Ectodermal cell (in vitro differentiated cells): Measurements from ENCODE around the gene CDK11A. TPM values are rescaled to one million over a fixed set of nuclear protein-coding genes. Genes with fewer than 3 reads are reported as not detected.
"Not testable (repeated sequence)": the region's sequence is repeated elsewhere in the genome, so short reads cannot be mapped to it uniquely, and the experiment has no call there.

Experiments used
- H3K27ac ChIP-seq: 2 replicates; pipeline ENCODE4 v1.7.0; 2013; ENCODE audit warnings: mild to moderate bottlenecking, low read depth, low read length; ENCODE audit not compliant: insufficient read depth, poor library complexity, severe bottlenecking
- H3K27me3 ChIP-seq: 2 replicates; pipeline ENCODE4 v1.7.0; 2013; ENCODE audit warnings: mild to moderate bottlenecking, low read length; ENCODE audit not compliant: insufficient read depth, control insufficient read depth, poor library complexity, severe bottlenecking
- H3K36me3 ChIP-seq: one replicate; pipeline ENCODE4 v1.7.0; 2013; ENCODE audit warnings: low read length; ENCODE audit not compliant: control insufficient read depth, insufficient read depth
- H3K4me1 ChIP-seq: one replicate; pipeline ENCODE4 v1.7.0; 2013; ENCODE audit warnings: low read length; ENCODE audit not compliant: control insufficient read depth, insufficient read depth
- H3K4me3 ChIP-seq: 2 replicates; pipeline ENCODE4 v1.7.0; 2013; ENCODE audit warnings: low read depth, low read length, control low read depth; ENCODE audit not compliant: insufficient read depth
- H3K9me3 ChIP-seq: 2 replicates; pipeline ENCODE4 v1.7.0; 2013; ENCODE audit warnings: mild to moderate bottlenecking, low read length, moderate library complexity; ENCODE audit not compliant: control insufficient read depth
- WGBS, 2 experiments: methylation state at CpG; one replicate each; pipeline ENCODE4 v1.1.7; 2013; ENCODE audit warnings: missing lambda C conversion rate in 2 of 2; 5-methylcytosine and 5-hydroxymethylcytosine counted together
- polyA plus RNA-seq, 4 experiments: library from polyadenylated mRNA; stranded (reverse); fragments of 50-300 nt; gene quantifications; one replicate each; pipeline ENCODE4 v1.2.3, GENCODE V29; 2013

Gene CDK11A
- polyA plus RNA-seq (2013, experiment 1 of 4), result 46.6 TPM
- polyA plus RNA-seq (2013, experiment 2 of 4), result 40.4 TPM
- 37.0 TPM for polyA plus RNA-seq (2013, experiment 3 of 4)
- 48.1 TPM for polyA plus RNA-seq (2013, experiment 4 of 4)

DNA sequence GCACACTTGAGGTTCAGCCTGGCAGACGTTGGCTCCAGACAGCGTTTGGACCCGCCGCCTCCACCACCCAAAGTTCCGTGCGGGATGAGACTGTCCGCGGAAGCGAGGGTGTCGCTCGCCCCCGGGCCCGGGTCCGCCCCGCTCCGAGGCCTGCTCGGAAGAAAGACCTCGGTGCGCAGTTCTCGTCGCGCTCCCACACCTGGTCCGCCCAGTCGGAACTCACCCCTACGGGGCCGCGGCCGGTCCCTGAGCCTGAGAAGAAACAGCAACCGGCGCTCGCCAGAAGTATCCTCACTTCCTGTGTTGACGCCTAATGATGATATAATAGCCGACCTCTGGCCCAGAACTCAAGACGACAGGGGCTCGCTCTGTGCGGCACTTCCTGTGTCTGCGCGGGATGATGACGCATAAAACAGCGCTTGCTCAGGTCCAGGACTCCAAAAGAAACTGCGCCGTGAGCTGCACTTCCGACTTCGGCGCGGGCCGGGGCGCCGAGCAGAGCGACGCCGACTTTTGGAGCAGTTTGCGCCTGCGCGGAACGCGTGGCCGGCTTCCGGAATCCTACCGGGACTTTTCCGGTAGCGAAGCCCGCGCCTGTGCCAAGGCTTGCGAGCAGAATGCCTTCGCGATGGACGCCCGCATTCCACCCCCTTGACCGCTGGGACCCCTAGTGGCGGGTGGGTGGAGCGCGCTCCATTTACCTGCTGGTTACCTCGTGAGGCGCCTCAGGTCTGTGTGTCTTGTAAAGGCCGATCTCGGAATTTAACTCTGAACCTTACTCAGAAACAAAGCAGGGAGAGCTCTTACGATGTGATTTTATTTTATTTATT lies at the start of gene CDK11A:
Gene CDK11A (minus strand): TSS at position 323 of the 830 bp plus-strand sequence. CDS start 1,539 bp downstream, outside the sequence.
- not testable (repeated sequence) for H3K4me1 ChIP-seq, H3K27me3 ChIP-seq, H3K36me3 ChIP-seq, H3K9me3 ChIP-seq
- 0 to 1% methylated on average over 46 to 48 of the region's 78 CpGs for WGBS, 2 experiments
- Histone ChIP-seq H3K4me3 (peak within 1 kb of the TSS; percentile 64), H3K27ac (peak within 1 kb of the TSS; percentile 89)

DNA sequence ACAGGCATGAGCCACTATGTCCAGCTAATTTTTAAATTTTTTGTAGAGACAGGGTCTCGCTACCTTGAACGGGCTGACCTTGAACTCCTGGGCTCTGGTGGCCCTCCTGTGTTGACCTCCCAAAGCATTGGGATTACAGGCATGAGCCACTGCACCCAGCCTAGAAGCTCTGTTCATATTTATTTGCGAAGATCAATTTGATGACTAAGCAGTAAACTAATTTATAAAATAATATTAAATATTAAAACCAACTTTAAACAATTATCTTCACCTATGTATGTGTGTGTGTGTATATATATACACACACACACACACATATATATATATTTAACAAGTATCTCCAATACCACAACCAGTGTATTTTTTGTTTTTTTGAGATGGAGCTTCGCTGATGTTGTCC lies 49.7 kb upstream of the CDK11A start:
- Histone ChIP-seq H3K4me1 (peaks cover 13% of the 10 kb centered on the region), H3K27ac (no peak overlapping the region), H3K9me3 (peaks cover 2% of the 10 kb centered on the region), H3K27me3 (no peaks in the 10 kb centered on the region), H3K4me3 (no peak overlapping the region), H3K36me3 (peaks cover 9% of the 10 kb centered on the region)
- WGBS, 2 experiments, result 93 to 96% methylated on average over 3 to 4 of the region's 4 CpGs

DNA sequence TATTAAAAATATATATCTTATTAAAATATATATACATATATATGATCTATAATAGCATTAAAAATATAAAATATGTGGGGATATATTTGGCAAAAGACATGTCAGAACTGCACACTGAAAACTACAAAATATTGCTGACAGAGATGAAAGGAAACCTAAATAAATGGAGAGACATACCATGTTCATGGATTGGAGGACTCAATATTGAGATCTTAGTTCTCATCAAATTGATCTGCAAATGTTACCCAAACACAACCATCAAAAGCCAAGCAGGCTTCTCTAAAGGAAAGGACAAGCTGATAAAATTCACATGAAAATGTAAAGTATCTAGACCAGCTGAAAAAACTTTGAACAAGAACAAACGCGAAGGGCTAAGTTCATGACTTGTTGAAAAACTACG lies 46.9 kb upstream of the CDK11A start:
- WGBS, 2 experiments, result 96 to 98% methylated on average over 3 of the region's 3 CpGs
- H3K27ac ChIP-seq, result no peak overlapping the region

DNA sequence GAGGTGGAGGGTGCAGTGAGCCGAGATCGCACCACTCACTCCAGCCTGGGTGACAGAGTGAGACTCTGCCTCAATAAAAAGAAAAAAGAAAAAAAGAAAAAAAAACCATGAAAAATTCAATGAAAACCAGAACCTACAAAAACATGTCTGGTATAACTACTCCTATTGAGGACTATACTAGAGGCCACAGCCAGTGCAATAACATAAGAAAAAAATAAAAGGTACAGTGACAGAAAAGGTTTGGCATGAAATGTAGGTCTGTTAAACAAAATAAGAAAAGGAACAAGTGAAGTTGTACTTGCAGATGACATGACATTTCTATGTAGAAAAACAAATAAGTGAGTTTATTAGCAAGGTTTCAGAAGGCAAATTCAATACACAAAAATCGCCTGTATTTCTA lies 45.9 kb upstream of the CDK11A start:
- Histone ChIP-seq H3K36me3 (peaks cover 10% of the 10 kb centered on the region), H3K9me3 (peaks cover 2% of the 10 kb centered on the region), H3K4me3 (no peak overlapping the region), H3K4me1 (no peaks in the 10 kb centered on the region), H3K27me3 (no peaks in the 10 kb centered on the region), H3K27ac (no peak overlapping the region)
- WGBS, 2 experiments, result 90 to 95% methylated on average over 3 of the region's 3 CpGs

More for the DNA sequence above, 46.9 kb upstream of the CDK11A start:
- Histone ChIP-seq H3K4me1 (peaks cover 8% of the 10 kb centered on the region), H3K36me3 (peaks cover 9% of the 10 kb centered on the region), H3K4me3 (no peak overlapping the region), H3K27me3 (no peaks in the 10 kb centered on the region), H3K9me3 (peaks cover 2% of the 10 kb centered on the region)

DNA sequence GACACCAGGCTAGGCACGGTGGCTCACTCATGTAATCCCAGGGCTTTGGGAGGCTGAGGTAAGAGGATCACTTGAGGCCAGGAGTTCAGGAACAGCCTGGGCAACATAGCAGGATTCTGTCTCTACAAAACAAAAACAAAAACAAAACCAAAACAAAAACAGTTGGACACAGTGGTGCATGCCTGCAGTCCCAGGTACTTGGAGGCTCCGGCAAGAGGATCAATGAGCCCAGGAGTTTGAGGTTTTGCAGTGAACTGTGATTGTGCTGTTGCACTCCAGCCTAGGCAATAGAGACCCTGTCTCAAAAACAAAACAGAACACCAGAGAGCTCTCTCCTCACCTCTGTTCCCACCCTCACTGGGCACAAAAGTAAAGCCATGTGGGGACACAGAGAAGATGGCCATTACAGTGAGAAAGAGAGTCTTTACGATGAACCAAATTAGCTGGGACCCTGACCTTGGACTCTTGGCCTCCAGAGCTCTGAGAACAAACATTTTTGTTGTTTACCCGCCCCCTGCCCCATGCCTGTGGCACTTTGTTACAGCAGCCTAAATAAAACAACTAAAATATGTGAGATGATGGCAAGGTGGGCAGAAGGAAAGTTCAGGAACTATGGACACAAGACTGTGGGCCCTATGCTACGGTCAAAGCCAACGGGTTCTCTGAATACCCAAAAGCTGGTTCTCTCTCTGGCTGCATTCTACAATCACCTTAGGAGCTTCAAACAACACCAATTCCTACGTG lies 44.3 kb upstream of the CDK11A start:
- H3K36me3 ChIP-seq, result peaks cover 13% of the 10 kb centered on the region
- H3K4me3 ChIP-seq, result no peak overlapping the region
- WGBS, 2 experiments, result 93 to 95% methylated on average over 7 of the region's 7 CpGs
- H3K27me3 ChIP-seq, result no peaks in the 10 kb centered on the region
- H3K27ac ChIP-seq, result no peak overlapping the region
- H3K4me1 ChIP-seq, result no peaks in the 10 kb centered on the region
- peaks cover 2% of the 10 kb centered on the region for H3K9me3 ChIP-seq

DNA sequence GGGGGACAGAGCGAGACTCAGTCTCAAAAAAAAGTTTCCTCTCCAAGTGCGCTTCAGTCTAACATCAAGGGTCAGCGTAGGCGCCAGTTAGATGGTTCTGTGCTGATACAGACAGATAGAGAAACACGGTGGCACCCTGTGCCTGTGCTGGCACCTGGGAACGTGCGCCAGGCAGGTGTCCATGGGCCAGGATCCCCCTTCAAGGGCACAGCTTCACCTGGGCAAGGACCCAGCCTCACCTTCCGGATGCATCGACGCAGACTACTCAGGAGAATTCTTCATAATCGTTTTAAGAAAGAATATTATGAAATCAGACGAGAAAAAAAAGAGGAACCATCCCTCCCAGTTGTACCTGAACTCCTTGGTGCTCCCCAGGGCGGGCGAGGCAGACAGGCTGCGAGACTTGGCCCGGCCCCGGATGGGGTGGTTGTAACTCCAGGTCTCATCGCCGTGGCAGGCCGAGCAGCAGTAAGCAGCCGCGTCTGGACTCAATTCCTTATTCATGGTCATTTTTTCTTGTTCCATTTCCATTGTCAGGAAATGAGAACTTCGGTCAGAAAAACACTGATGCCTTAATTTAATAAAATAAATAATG lies 40.8 kb upstream of the CDK11A start:
- no peaks in the 10 kb centered on the region for H3K27me3 ChIP-seq
- no peak overlapping the region for H3K4me3 ChIP-seq
- 94 to 95% methylated on average over 22 of the region's 23 CpGs for WGBS, 2 experiments
- H3K27ac ChIP-seq, result no peak overlapping the region
- no peaks in the 10 kb centered on the region for H3K9me3 ChIP-seq
- peaks cover 13% of the 10 kb centered on the region for H3K36me3 ChIP-seq
- H3K4me1 ChIP-seq, result no peaks in the 10 kb centered on the region

DNA sequence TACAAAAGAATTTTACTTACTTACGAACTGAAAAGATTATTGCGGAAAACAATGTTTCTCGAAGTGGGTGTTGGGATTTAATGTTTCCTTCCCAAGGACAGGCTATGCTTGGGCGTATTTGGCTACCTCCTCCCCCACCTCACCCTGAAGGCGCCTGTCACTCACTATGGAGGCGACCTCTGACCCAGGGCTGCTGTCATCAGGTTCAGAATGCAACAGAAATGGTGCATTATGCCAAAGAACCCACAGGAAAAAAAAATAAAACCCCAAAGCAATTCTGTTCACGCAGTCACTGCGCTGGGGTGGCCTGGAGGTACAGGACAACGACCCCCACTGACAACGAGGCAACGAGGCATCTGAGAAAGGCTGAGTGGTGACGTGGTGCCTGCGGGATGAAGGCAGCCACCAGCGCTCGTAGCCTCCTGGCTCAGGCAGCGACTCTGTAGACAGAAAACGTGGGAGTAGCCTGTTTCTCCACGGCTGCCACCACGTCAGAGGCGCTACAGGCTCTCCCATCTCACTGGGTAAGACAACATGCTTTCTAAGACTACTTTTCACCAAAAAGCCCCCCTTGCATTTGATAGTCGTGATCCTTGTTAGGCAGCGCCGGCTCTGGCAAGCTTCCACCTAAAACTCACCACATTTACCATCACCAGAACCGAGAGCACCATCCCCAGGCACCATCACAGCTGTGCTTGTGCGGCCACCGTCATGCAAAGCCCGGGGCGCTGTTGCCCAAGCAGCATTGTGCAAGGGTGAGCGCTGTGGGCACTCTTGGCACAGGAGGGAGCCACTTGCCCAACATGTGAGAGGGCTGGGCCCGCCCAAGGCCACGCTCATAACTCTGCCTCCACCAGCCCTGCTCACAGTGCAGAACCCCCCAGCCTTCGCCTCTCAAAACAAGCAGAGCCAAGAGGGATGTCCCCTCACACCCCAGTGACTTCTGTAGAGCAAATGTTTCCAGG lies 39.8 kb upstream of the CDK11A start:
- no peaks in the 10 kb centered on the region for H3K27me3 ChIP-seq
- no peak overlapping the region for H3K27ac ChIP-seq
- H3K4me3 ChIP-seq, result no peak overlapping the region
- peaks cover 15% of the 10 kb centered on the region for H3K36me3 ChIP-seq
- H3K9me3 ChIP-seq, result no peaks in the 10 kb centered on the region
- WGBS, 2 experiments, result 92% methylated on average over 32 of the region's 32 CpGs
- H3K4me1 ChIP-seq, result no peaks in the 10 kb centered on the region

DNA sequence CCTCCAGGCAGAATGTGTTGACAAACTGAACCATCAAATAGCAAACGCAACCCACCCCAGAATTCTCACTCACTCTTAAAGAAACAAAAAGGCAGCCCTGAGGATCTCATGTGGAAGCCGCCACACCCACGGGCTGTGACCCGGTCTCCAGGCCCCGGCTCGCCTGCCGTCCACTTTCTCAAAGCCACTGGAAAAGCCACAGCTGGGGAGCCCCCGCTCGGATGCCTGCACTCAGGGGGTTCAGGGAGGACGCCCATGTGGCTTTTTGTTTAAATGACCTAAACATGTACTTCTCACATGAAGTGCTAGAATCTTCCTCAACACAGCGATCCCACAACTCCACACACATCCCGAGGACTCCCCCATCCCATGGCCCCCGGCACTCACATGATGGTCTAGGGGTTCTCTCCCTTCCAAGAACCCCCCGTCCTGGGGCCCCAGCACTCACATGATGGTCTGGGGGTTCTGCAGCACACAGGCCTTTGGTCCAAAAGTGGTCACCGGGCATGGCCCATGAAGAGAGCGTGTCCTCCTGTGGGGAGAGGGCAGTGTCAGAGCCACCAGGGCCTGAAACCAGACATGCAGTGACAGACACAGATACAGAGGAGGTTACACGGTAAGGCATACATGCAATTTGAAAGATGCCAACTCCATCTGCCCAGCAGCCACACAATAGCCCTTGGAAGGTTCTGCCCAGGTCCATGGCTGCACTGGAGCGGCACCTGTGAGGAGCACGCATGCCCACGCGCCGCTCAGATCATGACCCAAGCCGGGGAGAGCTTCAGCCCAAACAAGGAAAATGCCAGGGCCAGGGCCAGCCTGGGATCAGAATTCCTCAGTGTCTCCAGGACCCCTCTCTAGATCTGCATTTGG lies 37.6 kb upstream of the CDK11A start:
- no peaks in the 10 kb centered on the region for H3K4me1 ChIP-seq
- H3K27me3 ChIP-seq, result no peaks in the 10 kb centered on the region
- H3K36me3 ChIP-seq, result peaks cover 15% of the 10 kb centered on the region
- no peak overlapping the region for H3K27ac ChIP-seq
- 97% methylated on average over 23 of the region's 23 CpGs for WGBS, 2 experiments
- H3K9me3 ChIP-seq, result no peaks in the 10 kb centered on the region
- no peak overlapping the region for H3K4me3 ChIP-seq

DNA sequence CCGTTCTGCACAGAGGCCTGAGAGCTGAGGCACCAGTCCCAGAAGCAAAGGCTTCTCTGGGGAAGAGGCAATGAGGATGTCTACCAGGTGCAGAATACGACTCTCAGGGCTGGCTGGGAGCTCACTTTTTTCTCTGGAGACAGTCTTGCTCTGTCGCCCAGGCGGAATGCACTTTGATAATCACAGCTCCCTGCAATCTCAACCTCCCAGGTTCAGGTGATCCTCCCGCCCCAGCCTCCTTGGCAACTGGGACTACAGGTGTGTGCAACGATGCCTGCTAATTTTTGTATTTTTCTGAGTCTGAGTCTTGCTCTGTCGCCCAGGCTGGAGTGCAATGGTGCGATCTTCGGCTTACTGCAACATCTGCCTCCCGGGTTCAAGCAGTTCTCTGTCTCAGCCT lies 36.6 kb upstream of the CDK11A start:
- 94 to 96% methylated on average over 10 of the region's 10 CpGs for WGBS, 2 experiments
- no peak overlapping the region for H3K27ac ChIP-seq
- H3K36me3 ChIP-seq, result peaks cover 23% of the 10 kb centered on the region

More for the DNA sequence above, 36.6 kb upstream of the CDK11A start:
- Histone ChIP-seq H3K9me3 (no peaks in the 10 kb centered on the region), H3K4me3 (no peak overlapping the region), H3K4me1 (no peaks in the 10 kb centered on the region), H3K27me3 (no peaks in the 10 kb centered on the region)
